Adrenal gland (tissue), 5 donors: Measurements from ENCODE around the gene E4F1.

Experiments
- CTCF ChIP-seq, 6 experiments: fragments of 450-650 bp in 4 of 6; fragments of 200-600 bp in 2 of 6; sonication (generic) in 1 of 6; IDR thresholded peaks; 1 replicate in 5 of 6; 2 replicates in 1 of 6; pipeline versions ENCODE4 v1.5.1 to v1.8.0; 2016 to 2021; ENCODE audit warnings: antibody characterized with exemption in 6 of 6, mild to moderate bottlenecking in 2 of 6, moderate library complexity in 1 of 6
- POLR2A ChIP-seq, 2 donors: fragments of 450-650 bp; IDR thresholded peaks; one replicate each; pipeline ENCODE4 v1.6.1; 2017; ENCODE audit warnings: antibody characterized with exemption in 2 of 2, mild to moderate bottlenecking in 2 of 2, moderate library complexity in 1 of 2
- donor health status: DM: no; HTN: no; CAD: no.

- no peak for TF ChIP-seq POLR2A (IDR thresholded peaks at IDR 0.05)
- TF ChIP-seq CTCF (IDR thresholded peaks at IDR 0.05), result no peak
These were observed 29.4 kb downstream of the E4F1 start for GRCh38 chr16:2252806-2253148.
